OCI-LY7 (cell line): Measurements from ENCODE around the gene GNB5.
"Not testable (repeated sequence)": the region's sequence is repeated elsewhere in the genome, so short reads cannot be mapped to it uniquely, and the experiment has no call there.

ENCODE experiments used
- CTCF ChIP-seq: fragments of 200-600 bp; sonication (generic); conservative IDR thresholded peaks from 2 replicates; pipeline ENCODE4 v1.5.1; 2014; ENCODE audit warnings: mild to moderate bottlenecking, antibody characterized with exemption, low read length, moderate library complexity, mixed read lengths
- EZH2phosphoT487 ChIP-seq: fragments of 200-600 bp; sonication (generic); IDR thresholded peaks from 2 replicates; pipeline ENCODE4 v1.6.1; 2018; ENCODE audit warnings: low read depth, borderline replicate concordance, mild to moderate bottlenecking, mixed run types, antibody characterized with exemption, low read length, moderate library complexity, mixed read lengths

- not testable (repeated sequence) for TF ChIP-seq CTCF, EZH2phosphoT487
Observed at GRCh38 chr15:52238989-52239525, 47.9 kb upstream of the GNB5 start.
